Liver (tissue), 9 donors: ENCODE measurements around the gene RBM34. TPM values are rescaled to one million over a fixed set of nuclear protein-coding genes. Genes with fewer than 3 reads are reported as not detected.
A peak's percentile ranks its signal among the peaks of the same experiment; 100 is the strongest.
"Not testable (repeated sequence)": the region's sequence is repeated elsewhere in the genome, so short reads cannot be mapped to it uniquely, and the experiment has no call there.

Experiments
- DNase-seq: peaks from one replicate; pipeline ENCODE4 v3.0.0-alpha.2; 2017; ENCODE audit warnings: low spot score
- H3K27ac ChIP-seq, 2 donors: one replicate each; pipeline ENCODE4 v1.7.0; 2013; ENCODE audit warnings: inconsistent platforms in 2 of 2, low read length in 2 of 2, control low read depth in 1 of 2, low read depth in 1 of 2, mild to moderate bottlenecking in 1 of 2
- H3K27me3 ChIP-seq, 4 donors: one replicate each; pipeline versions ENCODE4 v1.6.1 to v1.7.0; 2013; ENCODE audit warnings: low read length in 3 of 4, inconsistent platforms in 1 of 4, mild to moderate bottlenecking in 1 of 4, moderate library complexity in 1 of 4; ENCODE audit not compliant: control insufficient read depth in 4 of 4, insufficient read depth in 4 of 4
- H3K36me3 ChIP-seq, 4 donors: one replicate each; pipeline versions ENCODE4 v1.6.1 to v1.7.0; 2013; ENCODE audit warnings: low read length in 3 of 4, mild to moderate bottlenecking in 3 of 4, low read depth in 1 of 4, moderate library complexity in 1 of 4; ENCODE audit not compliant: control insufficient read depth in 4 of 4, insufficient read depth in 3 of 4
- H3K4me1 ChIP-seq, 4 donors: one replicate each; pipeline versions ENCODE4 v1.6.1 to v1.7.0; 2013; ENCODE audit warnings: low read length in 3 of 4, mild to moderate bottlenecking in 3 of 4, moderate library complexity in 1 of 4; ENCODE audit not compliant: control insufficient read depth in 4 of 4, insufficient read depth in 4 of 4
- H3K4me3 ChIP-seq, 3 donors: one replicate each; pipeline versions ENCODE4 v1.6.1 to v1.7.0; 2013; ENCODE audit warnings: low read length in 3 of 3, control low read depth in 1 of 3, low read depth in 1 of 3, mild to moderate bottlenecking in 1 of 3
- H3K9ac ChIP-seq, 2 donors: one replicate each; pipeline ENCODE4 v1.7.0; 2013; ENCODE audit warnings: low read length in 2 of 2, mild to moderate bottlenecking in 2 of 2, moderate library complexity in 2 of 2, control low read depth in 1 of 2, low read depth in 1 of 2
- H3K9me3 ChIP-seq, 4 donors: one replicate each; pipeline versions ENCODE4 v1.6.1 to v1.7.0; 2013; ENCODE audit warnings: low read length in 3 of 4; ENCODE audit not compliant: control insufficient read depth in 4 of 4
- ATF3 ChIP-seq: IDR thresholded peaks from 2 replicates; pipeline ENCODE4 v1.6.1; 2016; ENCODE audit warnings: antibody characterized with exemption
- EGR1 ChIP-seq, 2 donors: IDR thresholded peaks; 2 replicates each; pipeline ENCODE4 v1.6.1; 2016 to 2018; ENCODE audit warnings: antibody characterized with exemption in 2 of 2, low read depth in 2 of 2
- FOXA1 ChIP-seq: IDR thresholded peaks from 2 replicates; pipeline ENCODE4 v1.6.1; 2016; ENCODE audit warnings: antibody characterized with exemption
- FOXA2 ChIP-seq: IDR thresholded peaks from 2 replicates; pipeline ENCODE4 v1.6.1; 2016; ENCODE audit warnings: antibody characterized with exemption
- GABPA ChIP-seq, 2 donors: IDR thresholded peaks in 1 of 2; conservative IDR thresholded peaks in 1 of 2; 2 replicates each; pipeline ENCODE4 v1.6.1; 2016; ENCODE audit warnings: antibody characterized with exemption in 2 of 2, mild to moderate bottlenecking in 1 of 2, moderate library complexity in 1 of 2
- HNF4A ChIP-seq, 2 donors: conservative IDR thresholded peaks; 2 replicates each; pipeline ENCODE4 v1.6.1; 2016; ENCODE audit warnings: antibody characterized with exemption in 2 of 2, mild to moderate bottlenecking in 2 of 2
- HNF4G ChIP-seq: IDR thresholded peaks from 2 replicates; pipeline ENCODE4 v1.6.1; 2016; ENCODE audit warnings: antibody characterized with exemption
- JUND ChIP-seq, 2 donors: IDR thresholded peaks; 2 replicates each; pipeline ENCODE4 v1.6.1; 2016; ENCODE audit warnings: antibody characterized with exemption in 2 of 2
- NR2F2 ChIP-seq: IDR thresholded peaks from 2 replicates; pipeline ENCODE4 v1.6.1; 2016; ENCODE audit warnings: antibody characterized with exemption
- RAD21 ChIP-seq, 2 donors: IDR thresholded peaks; 2 replicates each; pipeline ENCODE4 v1.6.1; 2016; ENCODE audit warnings: antibody characterized with exemption in 2 of 2, mild to moderate bottlenecking in 2 of 2
- REST ChIP-seq: IDR thresholded peaks from 2 replicates; pipeline ENCODE4 v1.6.1; 2016; ENCODE audit warnings: antibody characterized with exemption, mild to moderate bottlenecking
- RXRA ChIP-seq, 2 donors: IDR thresholded peaks; 2 replicates each; pipeline ENCODE4 v1.6.1; 2017 to 2018; ENCODE audit warnings: antibody characterized with exemption in 2 of 2, mild to moderate bottlenecking in 1 of 2
- TAF1 ChIP-seq: conservative IDR thresholded peaks from 2 replicates; pipeline ENCODE4 v1.6.1; 2016; ENCODE audit warnings: antibody characterized with exemption, mild to moderate bottlenecking
- YY1 ChIP-seq: IDR thresholded peaks from 2 replicates; pipeline ENCODE4 v1.6.1; 2016; ENCODE audit warnings: antibody characterized with exemption, mild to moderate bottlenecking
- ZBTB33 ChIP-seq: IDR thresholded peaks from 2 replicates; pipeline ENCODE4 v1.6.1; 2016; ENCODE audit warnings: antibody characterized with exemption
- WGBS: extraction: QIAGEN DNeasy Blood & Tissue Kit; methylation state at CpG from one replicate; pipeline ENCODE4 v1.1.7; 2013; 5-methylcytosine and 5-hydroxymethylcytosine counted together
- polyA plus RNA-seq, 2 donors: library from polyadenylated mRNA; stranded (reverse) in 1 of 2; unstranded in 1 of 2; fragments of 200-250 nt in 1 of 2; fragments of >200 nt in 1 of 2; fragmentation: Nextera tagmentation in 1 of 2; extraction: Ambion mirVana in 1 of 2; gene quantifications; one replicate each; pipeline versions ENCODE4 v1.2.1 to v1.2.3, GENCODE V29; 2013 to 2015
- total RNA-seq, 2 donors: library from RNA; depleted of rRNA; stranded (reverse); fragments of >200 nt; gene quantifications; one replicate each; pipeline ENCODE4 v1.2.3, GENCODE V29; 2014
- donor health status: healthy.
- donor health status: healthy.
- donor health status: healthy.
- donor health status: healthy.
- donor health status: healthy.

The RBM34 gene
- total and polyA plus RNA-seq, 4 donors = 15.6 to 30.2 (median 18.8) TPM

- Histone ChIP-seq H3K4me1 (peaks cover 4 to 13% (median 7%) of the 10 kb centered on the region in 4 donors), H3K27ac (peak overlapping the region; percentile 90 to 93), H3K9ac (peak overlapping the region; percentile 94 to 97), H3K4me3 (peak overlapping the region; percentile 81 to 100 (median 98)), H3K27me3 (no peaks in the 10 kb centered on the region), H3K36me3 (peaks cover 0 to 17% (median 12%) of the 10 kb centered on the region in 4 donors), H3K9me3 (no peaks in the 10 kb centered on the region)
- 8% methylated on average over 14 of the region's 14 CpGs for WGBS
- no peak for DNase-seq
- peak; percentile 1 for TF ChIP-seq ATF3
- TF ChIP-seq FOXA1 = no peak
Observed at GRCh38 chr1:235160383-235160956, 580 bp downstream of the RBM34 start.

GRCh38 chr1:235159930-235160329, 1.1 kb downstream of the RBM34 start:
- Histone ChIP-seq H3K4me3 (peak overlapping the region in 1 of 3 donors; percentile 81), H3K36me3 (peaks cover 0 to 17% (median 12%) of the 10 kb centered on the region in 4 donors), H3K4me1 (peaks cover 4 to 13% (median 7%) of the 10 kb centered on the region in 4 donors)
- not testable (repeated sequence) for H3K27me3 ChIP-seq, H3K9ac ChIP-seq, H3K27ac ChIP-seq, DNase-seq, H3K9me3 ChIP-seq
- 92% methylated on average over 9 of the region's 9 CpGs for WGBS

- not testable (repeated sequence) for H3K4me3 ChIP-seq, H3K9me3 ChIP-seq, H3K9ac ChIP-seq, DNase-seq, H3K27ac ChIP-seq, H3K27me3 ChIP-seq
- peaks cover 4 to 13% (median 7%) of the 10 kb centered on the region in 4 donors for H3K4me1 ChIP-seq
- H3K36me3 ChIP-seq = peaks cover 0 to 22% (median 18%) of the 10 kb centered on the region in 4 donors
- WGBS = 98% methylated on average over 9 of the region's 9 CpGs
Observed at GRCh38 chr1:235159284-235159683, 1.8 kb downstream of the RBM34 start.

DNA sequence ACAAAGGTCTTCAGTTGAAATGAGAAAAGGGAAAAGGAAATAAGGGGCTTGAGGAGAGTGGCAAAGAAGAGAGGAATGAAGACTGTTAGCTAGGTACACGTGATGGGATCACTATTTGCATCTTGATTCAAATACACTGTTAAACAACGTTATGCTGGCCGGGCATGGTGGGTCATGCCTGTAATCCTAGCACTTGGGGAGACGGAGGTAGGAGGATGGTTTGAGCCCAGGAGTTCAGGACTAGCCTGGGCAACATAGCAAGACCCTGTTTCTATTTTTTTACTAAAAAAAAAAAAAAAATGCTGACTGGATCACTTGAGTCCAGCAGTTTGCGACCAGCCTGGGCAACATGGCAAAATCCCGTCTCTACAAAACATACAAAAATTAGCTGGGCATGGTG, 2.4 kb downstream of the RBM34 start:
- no peak for DNase-seq
- Histone ChIP-seq H3K9me3 (no peaks in the 10 kb centered on the region), H3K4me3 (no peak overlapping the region), H3K9ac (no peak overlapping the region), H3K36me3 (peaks cover 0 to 22% (median 20%) of the 10 kb centered on the region in 4 donors), H3K4me1 (peaks cover 4 to 13% (median 7%) of the 10 kb centered on the region in 4 donors), H3K27ac (no peak overlapping the region), H3K27me3 (no peaks in the 10 kb centered on the region)
- TF ChIP-seq ZBTB33 = no peak
- no peak for TF ChIP-seq YY1
- TF ChIP-seq TAF1 = no peak
- no peak for TF ChIP-seq JUND (IDR thresholded peaks at IDR 0.05)
- no peak for TF ChIP-seq NR2F2
- TF ChIP-seq GABPA (IDR thresholded peaks at IDR 0.05 in 1 of 2, conservative IDR thresholded peaks at IDR 0.05 in 1 of 2) = no peak
- TF ChIP-seq HNF4G = no peak
- TF ChIP-seq RAD21 (IDR thresholded peaks at IDR 0.05) = no peak
- no peak for TF ChIP-seq ATF3
- no peak for TF ChIP-seq FOXA2
- no peak for TF ChIP-seq FOXA1
- no peak for TF ChIP-seq RXRA (IDR thresholded peaks at IDR 0.05)
- no peak for TF ChIP-seq REST
- no peak for TF ChIP-seq EGR1 (IDR thresholded peaks at IDR 0.05; ENCODE audit: low read depth in 2 of 2)
- TF ChIP-seq HNF4A (conservative IDR thresholded peaks at IDR 0.05) = no peak
- WGBS = 96% methylated on average over 6 of the region's 6 CpGs
